ENCODE results near the gene CARMIL1.

Gene CARMIL1

GRCh38 chr6:25336996-25337395 is 57.8 kb downstream of the CARMIL1 start:
- no peak for DNase-seq (ENCODE audit: low spot score)

GRCh38 chr6:25337431-25337830 is 58.3 kb downstream of the CARMIL1 start:
- no peak for DNase-seq (ENCODE audit: low spot score)

- no peak for DNase-seq (ENCODE audit: low spot score)
Measured at GRCh38 chr6:25340431-25341202, 61.4 kb downstream of the CARMIL1 start.

DNA sequence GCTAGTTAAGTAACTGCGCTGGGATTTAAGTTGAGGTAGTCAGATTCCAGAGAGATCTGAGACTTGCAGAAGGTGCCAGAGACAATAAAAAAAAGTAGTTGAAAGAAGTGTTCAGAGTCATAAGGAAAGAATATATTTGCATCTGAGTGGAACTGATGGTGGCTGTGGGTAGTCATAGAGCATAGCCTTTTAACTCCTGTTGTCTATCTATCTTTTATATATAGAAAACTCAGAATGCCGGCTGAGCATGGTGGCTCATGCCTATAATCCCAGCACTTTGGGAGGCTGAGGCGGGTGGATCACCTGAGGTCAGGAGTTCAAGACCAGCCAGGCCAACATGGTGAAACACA is 62.0 kb downstream of the CARMIL1 start:
- DNase-seq (ENCODE audit: low spot score) = no peak

DNA sequence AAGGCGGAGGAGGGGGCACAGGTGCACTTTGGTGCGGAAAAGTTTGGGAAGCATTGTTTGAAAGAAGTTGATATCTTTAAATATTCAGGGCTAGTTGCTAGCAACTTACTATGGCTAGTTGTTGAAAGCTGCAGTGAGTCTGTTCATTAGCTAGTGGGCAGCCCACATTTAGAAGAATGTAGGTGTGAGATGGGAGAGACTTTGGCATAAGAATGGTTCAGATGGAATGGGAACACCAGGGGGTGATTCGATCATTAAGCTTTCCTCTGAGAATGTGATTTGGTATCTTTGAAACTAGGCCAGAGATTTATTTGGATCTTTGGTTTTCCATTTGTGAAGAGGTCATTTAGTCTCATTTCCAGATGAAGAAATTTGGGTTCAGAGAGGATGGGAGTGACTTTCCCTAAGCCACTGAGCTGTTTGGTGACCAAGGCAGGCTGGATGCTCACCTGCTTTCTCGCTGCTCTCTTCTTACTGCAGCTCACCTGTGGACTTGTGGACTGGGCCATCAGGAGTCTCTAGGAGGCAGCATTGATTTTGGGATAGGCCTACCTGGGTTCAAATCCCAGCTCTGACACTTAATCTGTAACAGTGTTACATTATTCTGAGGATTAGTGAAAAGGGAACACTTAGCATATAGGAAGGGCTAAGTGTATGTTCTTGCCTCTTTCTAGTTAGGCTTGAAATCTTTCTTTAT is 62.9 kb downstream of the CARMIL1 start:
- no peak for DNase-seq (ENCODE audit: low spot score)

GRCh38 chr6:25342802-25343201 is 63.6 kb downstream of the CARMIL1 start:
- no peak for DNase-seq (ENCODE audit: low spot score)

DNA sequence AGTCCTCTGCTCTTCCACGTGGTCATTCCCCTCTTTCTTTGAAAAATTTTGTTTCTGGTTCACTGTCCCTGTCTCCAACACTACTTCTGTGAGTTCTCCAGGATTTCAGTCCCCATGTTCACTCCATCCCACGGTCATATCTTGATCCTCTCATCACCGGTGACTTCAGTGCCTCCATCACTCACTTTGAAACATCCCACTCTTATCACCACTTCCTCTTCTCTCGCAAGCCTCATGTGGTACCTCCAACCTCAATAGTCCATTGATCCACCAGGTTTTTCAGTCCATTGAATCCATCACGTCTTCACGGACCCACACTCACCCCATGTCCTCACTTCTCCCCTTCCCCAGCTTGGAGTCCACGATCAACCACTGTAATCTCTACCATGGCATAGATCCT is 64.8 kb downstream of the CARMIL1 start:
- no peak for DNase-seq (ENCODE audit: low spot score)

GRCh38 chr6:25344827-25345226 is 65.7 kb downstream of the CARMIL1 start:
- no peak for DNase-seq (ENCODE audit: low spot score)

GRCh38 chr6:25346064-25346463 is 66.9 kb downstream of the CARMIL1 start:
- no peak for DNase-seq (ENCODE audit: low spot score)

- DNase-seq (ENCODE audit: low spot score) = no peak
Measured at GRCh38 chr6:25350573-25350972, 71.4 kb downstream of the CARMIL1 start.

GRCh38 chr6:25351485-25351884 is 72.3 kb downstream of the CARMIL1 start:
- DNase-seq (ENCODE audit: low spot score) = no peak

- no peak for DNase-seq (ENCODE audit: low spot score)
Measured at GRCh38 chr6:25352285-25352684, 73.1 kb downstream of the CARMIL1 start.

- DNase-seq (ENCODE audit: low spot score) = no peak
Measured at GRCh38 chr6:25354078-25354932, 75.1 kb downstream of the CARMIL1 start.

- no peak for DNase-seq (ENCODE audit: low spot score)
Measured at GRCh38 chr6:25359191-25359861, 80.2 kb downstream of the CARMIL1 start.

GRCh38 chr6:25359891-25360290 is 80.7 kb downstream of the CARMIL1 start:
- no peak for DNase-seq (ENCODE audit: low spot score)

GRCh38 chr6:25360621-25361020 is 81.4 kb downstream of the CARMIL1 start:
- no peak for DNase-seq (ENCODE audit: low spot score)

- no peak for DNase-seq (ENCODE audit: low spot score)
Measured at GRCh38 chr6:25363427-25363826, 84.3 kb downstream of the CARMIL1 start.

DNA sequence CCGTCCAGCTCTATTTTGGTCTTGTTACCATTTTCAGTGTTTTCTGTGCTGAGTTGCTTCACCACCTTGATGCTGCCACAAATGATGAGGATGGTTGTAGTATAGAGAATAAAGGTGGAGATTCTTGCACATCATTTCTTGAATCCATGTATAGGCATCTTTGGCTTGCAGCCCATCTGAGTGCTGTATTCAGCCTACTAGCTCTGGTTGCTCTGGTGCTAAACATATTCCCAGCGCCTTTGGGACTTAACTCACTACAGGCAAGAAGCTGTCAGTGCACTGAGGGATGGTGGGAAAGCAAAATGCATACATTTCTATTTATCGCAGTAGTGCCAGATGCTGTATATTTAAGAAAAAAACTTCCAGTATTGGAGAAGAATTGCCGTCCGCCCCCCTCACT is 86.0 kb downstream of the CARMIL1 start:
- no peak for DNase-seq (ENCODE audit: low spot score)

- no peak for DNase-seq (ENCODE audit: low spot score)
Measured at GRCh38 chr6:25366903-25367545, 87.8 kb downstream of the CARMIL1 start.

- no peak for DNase-seq (ENCODE audit: low spot score)
Measured at GRCh38 chr6:25369036-25369432, 89.9 kb downstream of the CARMIL1 start.

DNA sequence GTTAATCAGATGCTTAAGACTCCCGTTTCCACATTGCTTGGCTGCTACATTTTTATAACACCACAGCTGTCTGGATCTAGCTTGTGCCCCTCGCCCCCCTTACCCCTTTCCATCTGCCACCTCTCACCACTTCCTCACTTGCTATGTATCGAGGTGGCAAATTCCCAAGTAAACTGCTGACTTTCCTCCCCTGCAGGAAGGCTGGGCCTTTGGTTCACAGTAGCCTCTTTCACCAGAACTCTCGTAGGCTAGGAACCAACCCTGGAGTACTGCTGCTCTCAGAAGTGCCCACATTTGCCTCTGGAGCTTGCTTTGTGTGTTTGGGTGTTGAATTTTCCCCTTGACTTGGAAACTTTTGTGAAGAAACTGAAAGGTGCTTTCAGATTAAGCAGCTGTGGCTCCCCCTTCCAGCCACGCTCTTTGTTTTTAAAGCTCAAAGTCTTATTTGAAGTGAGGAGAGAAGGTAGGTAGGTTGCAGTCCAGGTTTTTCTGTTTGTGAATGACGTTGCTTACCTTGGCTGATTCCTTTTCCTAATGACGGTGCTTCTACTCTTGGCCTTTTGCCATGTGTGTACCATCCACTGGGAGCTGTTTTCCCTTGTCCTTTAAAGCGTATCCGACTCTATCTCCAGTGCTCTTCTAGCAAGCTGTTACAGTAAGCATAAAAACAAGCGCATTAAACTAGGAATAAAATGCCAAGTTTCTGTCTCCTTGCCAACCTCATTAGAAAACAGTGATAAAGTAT is 90.4 kb downstream of the CARMIL1 start:
- no peak for DNase-seq (ENCODE audit: low spot score)
